Measurements from ENCODE around the gene PPP6R1. TPM values are rescaled to one million over a fixed set of nuclear protein-coding genes. Genes with fewer than 3 reads are reported as not detected.

Gene PPP6R1, protein sequence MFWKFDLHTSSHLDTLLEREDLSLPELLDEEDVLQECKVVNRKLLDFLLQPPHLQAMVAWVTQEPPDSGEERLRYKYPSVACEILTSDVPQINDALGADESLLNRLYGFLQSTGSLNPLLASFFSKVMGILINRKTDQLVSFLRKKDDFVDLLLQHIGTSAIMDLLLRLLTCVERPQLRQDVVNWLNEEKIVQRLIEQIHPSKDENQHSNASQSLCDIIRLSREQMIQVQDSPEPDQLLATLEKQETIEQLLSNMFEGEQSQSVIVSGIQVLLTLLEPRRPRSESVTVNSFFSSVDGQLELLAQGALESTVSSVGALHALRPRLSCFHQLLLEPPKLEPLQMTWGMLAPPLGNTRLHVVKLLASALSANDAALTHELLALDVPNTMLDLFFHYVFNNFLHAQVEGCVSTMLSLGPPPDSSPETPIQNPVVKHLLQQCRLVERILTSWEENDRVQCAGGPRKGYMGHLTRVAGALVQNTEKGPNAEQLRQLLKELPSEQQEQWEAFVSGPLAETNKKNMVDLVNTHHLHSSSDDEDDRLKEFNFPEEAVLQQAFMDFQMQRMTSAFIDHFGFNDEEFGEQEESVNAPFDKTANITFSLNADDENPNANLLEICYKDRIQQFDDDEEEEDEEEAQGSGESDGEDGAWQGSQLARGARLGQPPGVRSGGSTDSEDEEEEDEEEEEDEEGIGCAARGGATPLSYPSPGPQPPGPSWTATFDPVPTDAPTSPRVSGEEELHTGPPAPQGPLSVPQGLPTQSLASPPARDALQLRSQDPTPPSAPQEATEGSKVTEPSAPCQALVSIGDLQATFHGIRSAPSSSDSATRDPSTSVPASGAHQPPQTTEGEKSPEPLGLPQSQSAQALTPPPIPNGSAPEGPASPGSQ
- total RNA-seq, result 65.1 TPM

DNA sequence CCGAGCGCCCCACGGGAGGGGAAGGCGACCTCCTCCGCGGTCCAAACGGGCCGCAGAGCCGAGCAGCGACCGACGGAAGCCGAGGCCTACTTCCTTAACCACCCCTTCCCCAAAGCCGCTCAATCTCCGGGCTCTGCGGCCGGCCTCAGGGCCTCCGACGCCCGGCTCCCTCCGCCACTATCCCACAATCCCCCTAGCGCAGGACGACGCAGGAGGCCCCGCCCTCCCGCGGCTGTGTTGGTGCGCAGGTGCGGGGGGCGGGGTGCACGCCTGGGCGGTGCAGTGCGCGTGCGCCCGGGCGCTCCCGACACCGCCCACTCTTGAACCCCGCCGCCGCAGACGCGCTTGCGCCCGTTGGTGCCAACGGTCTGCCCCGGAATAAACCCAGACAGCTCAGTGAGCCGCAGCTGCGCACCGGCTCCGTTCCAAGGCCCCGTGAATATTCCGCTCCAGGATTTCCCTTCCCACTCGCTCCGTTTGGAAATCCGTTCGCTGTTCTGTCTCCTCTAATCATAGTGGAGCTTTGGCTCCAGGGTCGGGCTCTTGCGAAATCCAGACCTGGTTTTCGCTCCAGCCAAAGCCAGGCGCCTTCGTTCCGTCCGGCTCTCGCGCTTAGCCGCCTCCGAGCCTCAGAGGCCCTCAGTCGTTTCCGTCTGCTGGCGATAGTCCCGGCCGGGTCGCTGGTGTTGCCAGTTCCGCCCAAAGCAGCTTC lies at the start of gene PPP6R1:
Gene PPP6R1, minus strand, starts transcription at position 190 of the 712 bp plus-strand sequence. CDS start 11,914 bp downstream, outside the sequence.
- DNase-seq (ENCODE audit: low spot score), result peak; percentile 98

DNA sequence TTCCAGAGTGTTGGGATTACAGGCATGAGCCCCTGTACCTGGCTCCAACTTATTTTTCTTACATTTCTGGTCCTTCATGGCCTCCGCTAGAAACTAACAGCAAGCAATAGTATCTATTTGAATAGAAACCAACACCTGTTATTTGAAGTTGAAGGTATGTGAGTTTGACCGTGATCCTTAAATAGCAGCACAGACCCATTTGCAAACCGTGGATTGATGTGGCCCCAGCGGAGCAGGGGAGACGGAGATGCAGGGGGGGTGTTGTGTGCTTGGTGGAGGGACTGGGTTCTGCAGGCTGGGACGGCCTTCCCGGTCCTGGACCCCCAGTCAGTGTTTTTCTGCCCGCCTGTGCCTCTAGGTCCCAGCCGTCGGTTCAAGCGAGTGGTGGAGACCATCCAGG lies 49.5 kb upstream of the PPP6R1 start:
- DNase-seq (ENCODE audit: low spot score), result no peak

DNA sequence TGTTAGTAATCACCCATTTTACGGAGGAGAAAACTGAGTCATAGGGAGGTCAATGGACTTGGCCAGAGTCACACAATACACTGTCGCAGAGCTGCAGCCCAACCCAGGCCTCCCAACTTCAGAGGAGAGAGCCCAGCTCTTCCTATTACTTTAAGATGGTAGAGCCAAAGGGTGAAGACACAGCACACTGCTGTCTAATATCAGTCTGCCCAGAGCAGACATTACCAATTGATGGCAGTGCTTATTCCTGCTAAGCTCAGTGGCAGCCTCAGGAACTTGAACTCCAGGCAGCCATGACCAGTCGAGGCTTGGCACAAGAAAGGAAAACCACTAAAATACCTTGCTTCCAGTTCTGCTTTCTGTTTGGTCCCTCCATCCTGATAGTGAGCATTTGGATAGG lies 47.9 kb upstream of the PPP6R1 start:
- no peak for DNase-seq (ENCODE audit: low spot score)

DNA sequence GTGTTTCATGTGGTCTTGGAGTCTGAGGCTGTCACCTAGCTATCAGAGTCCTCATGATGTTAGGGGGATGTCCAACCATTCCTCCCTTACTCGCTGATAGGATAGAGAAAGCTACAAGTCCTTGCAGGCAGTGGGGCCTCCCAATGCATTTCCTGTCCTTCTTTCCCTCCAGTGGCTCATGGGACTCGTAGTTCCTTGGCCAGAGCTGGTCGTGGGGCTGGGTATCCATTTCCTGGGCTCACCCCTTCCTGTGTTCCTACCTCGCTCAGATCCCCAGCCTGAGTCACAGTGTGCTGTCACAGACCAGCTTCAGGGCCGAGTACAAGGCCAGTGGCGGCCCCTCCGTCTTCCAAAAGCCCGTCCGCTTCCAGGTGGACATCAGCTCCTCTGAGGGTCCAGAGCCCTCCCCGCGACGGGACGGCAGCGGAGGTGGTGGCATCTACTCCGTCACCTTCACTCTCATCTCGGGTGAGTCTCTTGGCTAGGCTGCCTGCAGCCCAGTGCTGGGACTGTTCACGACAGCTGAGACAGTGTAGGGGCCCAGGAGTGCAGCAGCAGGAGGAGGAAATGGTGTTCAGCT lies 47.3 kb upstream of the PPP6R1 start:
- DNase-seq (ENCODE audit: low spot score), result no peak

DNA sequence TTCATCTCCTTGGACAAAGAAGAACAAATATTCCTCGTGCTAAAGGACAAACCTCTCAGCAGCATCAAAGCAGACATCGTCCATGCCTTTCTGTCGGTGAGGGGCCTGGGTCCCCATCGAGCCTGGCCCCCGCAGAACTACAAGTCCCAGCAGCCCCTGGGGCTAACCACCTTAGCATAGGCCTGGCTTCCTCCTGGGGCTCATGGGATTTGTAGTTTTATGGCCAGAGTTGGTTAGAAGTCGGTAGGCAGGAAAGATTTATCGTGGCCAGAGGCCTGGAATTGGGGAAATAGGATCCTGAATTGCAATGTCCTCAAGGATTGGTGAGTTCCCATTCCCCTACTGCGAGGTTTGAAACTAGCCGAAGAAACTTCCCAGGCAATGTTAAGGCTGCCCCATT lies 46.7 kb upstream of the PPP6R1 start:
- no peak for DNase-seq (ENCODE audit: low spot score)

DNA sequence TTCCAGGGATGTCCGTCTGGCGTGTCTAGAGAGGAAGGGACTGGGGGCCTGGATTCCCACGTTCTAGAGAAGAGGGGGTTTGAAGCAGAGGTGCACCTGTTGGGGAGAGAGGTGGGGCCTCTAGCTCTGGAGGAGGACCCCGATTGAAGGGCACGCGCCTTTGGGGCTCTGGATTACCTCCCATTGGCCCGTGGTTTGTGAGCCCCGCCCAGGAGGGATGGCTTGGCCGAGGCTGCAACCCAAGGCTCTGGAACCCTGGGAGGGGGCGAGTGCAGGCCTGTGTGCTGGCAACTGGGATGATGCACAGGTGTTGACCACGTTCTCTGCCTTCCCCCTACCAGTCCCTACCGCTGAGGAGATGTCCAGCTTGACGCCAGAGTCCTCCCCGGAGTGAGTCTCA lies 46.2 kb upstream of the PPP6R1 start:
- DNase-seq (ENCODE audit: low spot score), result no peak

DNA sequence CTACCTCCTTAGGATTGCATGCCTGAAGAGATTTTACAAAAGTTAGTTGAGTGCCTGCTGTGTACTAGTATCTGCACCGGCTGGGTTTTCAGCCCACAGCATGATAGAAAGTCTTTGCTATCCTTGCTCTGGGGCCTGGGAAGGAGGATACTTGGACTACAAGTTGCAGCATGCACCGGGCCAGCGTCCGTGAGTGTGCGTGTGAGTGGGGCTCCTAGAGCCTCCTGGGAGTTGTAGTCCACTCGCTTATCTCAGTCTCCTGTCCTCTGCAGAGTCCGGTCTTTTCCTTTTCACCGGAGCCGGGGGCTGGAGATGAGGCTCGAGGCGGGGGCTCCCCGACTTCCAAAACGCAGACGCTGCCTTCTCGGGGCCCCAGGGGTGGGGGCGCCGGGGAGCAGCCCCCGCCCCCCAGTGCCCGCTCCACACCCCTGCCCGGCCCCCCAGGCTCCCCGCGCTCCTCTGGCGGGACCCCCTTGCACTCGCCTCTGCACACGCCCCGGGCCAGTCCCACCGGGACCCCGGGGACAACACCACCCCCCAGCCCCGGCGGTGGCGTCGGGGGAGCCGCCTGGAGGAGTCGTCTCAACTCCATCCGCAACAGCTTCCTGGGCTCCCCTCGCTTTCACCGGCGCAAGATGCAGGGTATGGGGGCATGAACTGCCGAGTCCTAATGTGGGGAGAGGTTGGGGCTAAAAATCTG lies 45.6 kb upstream of the PPP6R1 start:
- DNase-seq (ENCODE audit: low spot score), result no peak

DNA sequence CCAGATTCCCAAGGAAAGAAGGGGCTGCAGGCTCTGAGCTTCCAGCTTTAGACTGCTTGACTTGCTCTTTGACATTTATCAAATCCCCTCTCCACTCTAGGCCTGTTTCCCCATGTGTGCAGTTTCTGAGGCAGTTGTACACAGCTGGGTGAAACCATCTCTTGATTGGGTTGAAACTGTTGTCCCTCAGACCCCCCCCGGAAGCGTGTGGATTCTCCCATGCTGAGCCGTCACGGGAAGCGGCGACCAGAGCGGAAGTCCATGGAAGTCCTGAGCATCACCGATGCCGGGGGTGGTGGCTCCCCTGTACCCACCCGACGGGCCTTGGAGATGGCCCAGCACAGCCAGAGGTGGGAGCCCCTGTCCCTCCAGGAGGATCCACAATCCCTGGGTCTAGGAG lies 44.7 kb upstream of the PPP6R1 start:
- no peak for DNase-seq (ENCODE audit: low spot score)

DNA sequence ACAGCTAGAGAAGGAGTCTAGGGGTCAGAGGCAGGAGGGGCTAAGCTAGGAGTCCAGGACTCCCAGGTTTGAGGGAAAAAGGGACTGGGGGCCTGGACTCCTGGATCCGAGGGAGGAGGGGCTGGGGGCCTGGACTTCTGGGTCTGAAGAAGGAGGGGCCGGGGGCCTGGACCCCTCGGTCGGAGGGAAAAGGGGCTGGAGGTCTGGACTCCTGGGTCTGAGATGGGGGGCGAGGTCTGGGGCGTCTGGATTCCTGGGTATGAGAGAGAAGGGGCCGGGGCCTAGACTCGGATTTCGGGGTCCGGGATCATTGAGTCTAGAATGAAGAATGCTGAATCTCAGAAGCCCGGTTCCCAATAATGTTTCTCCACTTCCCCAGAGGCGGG lies 43.5 kb upstream of the PPP6R1 start:
- DNase-seq (ENCODE audit: low spot score), result no peak

DNA sequence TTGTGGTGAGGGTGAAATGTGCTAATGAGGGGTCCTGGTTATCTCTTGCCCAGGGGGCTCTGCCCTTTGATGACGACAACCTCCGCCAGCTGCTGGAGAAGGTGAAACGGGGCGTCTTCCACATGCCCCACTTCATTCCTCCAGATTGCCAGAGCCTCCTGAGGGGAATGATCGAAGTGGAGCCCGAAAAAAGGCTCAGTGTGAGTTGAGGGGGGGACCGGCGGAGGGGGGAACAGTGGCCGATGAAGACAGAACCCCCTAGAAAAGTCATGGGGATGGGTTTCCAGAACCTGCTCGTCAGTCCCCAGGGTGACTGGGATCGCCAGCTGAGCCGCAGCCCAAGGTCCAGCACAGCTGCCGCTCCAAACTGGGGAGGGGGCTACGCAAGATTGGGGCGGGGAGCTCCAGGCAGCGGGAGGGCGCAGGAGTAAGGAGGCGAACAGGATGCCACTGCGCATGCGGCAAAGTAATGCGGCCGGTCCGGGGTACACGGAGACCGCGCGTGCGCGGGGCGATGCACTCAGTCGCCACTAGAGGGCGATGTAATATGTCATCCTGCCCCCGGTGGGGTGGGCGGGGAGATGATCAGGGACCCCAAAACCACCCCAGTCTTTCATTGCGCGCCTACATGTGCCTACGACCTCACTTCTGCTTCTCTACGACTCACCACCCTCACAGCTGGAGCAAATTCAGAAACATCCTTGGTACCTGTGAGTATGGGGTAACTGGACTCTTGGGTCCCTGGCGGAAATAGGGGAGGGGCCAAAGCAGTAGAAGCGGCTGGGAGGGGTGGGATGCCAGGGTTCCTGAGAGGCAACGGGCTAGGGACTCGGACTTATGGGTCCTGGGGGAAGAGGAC lies 42.9 kb upstream of the PPP6R1 start:
- peak; percentile 86 for DNase-seq (ENCODE audit: low spot score)

DNA sequence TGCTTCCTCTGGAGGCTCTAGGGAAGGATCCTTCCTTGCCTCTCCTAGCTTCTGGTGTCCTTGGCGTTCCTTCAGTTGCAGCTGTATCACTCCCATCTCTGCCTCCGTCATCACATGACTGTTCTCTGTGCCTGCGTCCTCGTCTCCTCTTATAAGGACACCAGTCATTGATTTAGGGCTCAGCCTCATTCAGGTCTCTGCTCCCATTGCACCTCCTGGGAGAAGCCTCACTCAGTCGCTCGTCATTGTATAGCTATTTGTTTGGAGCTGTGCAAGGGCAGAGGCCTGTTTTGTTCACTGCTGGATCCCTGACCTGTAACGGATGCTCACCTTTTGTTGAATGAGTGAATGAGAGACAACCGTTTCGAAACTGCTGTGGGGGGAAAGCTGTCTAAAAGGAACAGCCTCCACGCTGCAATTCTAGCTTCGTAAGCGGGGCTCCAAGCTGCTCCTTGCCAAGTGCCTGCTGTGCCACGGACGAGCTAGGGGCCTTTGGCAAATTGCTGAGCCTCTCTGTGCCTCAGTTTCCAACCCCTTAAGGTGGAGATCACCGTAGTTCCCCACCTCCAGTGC lies 42.2 kb upstream of the PPP6R1 start:
- no peak for DNase-seq (ENCODE audit: low spot score)

DNA sequence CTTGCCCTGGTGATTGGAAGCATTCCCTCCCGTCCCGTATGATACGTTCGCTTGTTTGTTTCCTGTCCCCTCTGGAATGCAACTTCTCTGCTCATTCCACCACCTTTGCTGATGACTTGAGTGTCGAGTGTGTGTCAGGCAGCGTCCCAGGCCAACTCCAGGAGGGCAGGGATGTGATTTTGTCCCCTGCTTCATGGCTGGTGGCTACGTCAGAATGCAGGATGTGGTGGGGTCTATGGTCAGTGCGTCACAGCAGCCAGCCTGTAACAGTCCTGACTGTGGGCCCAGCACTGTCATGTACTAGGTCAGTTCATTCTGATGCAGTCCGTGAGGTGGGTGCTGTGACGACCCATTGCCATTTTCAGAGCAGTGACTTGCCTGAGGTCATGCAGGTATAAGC lies 41.2 kb upstream of the PPP6R1 start:
- DNase-seq (ENCODE audit: low spot score), result no peak

DNA sequence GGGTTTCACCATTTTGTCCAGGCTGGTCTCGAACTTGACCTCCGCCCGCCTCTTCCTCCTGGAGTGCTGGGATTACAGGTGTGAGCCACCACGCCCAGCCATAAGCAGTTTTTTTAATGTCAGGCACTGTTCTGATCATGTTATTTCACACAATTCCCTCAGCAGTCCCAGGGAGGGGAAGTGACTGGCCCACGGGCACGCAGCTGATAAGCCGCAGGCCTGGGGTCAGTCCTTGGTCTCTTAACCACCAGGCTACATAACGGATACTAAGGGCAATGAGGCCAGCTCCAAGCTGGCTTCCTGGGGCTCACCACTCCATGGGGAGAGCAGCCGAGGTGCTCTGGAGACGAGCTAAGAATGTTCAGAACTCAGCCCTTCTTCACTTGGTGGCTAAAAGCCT lies 38.5 kb upstream of the PPP6R1 start:
- no peak for DNase-seq (ENCODE audit: low spot score)

DNA sequence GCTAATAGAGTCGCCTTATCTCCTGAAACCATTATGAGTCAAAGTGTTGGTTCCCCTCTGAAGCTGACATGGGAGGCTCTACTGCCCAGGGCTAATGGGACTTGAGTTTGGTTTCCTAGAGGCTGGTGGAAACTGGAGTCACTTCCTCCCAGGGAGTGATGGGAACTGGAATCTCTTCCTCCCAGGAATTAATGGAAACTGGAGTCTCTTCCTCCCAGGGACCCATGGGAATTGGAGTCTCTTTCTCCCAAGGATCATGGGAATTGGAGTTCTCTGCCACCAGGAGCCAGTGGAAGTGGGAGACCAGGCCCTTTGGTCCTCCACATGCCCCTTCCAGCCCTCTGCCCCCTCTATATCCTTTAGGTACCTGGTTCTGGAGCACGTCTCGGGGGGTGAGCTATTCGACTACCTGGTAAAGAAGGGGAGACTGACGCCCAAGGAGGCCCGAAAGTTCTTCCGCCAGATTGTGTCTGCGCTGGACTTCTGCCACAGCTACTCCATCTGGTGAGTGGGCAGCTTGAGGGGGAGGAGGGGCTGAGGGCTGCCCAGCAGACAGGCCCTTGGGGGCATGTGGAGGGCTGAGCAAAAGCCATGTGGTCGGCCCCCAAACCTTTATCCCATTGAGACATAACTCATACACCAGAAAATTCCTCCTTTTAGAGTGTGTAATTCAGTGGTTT lies 30.4 kb upstream of the PPP6R1 start:
- no peak for DNase-seq (ENCODE audit: low spot score)

DNA sequence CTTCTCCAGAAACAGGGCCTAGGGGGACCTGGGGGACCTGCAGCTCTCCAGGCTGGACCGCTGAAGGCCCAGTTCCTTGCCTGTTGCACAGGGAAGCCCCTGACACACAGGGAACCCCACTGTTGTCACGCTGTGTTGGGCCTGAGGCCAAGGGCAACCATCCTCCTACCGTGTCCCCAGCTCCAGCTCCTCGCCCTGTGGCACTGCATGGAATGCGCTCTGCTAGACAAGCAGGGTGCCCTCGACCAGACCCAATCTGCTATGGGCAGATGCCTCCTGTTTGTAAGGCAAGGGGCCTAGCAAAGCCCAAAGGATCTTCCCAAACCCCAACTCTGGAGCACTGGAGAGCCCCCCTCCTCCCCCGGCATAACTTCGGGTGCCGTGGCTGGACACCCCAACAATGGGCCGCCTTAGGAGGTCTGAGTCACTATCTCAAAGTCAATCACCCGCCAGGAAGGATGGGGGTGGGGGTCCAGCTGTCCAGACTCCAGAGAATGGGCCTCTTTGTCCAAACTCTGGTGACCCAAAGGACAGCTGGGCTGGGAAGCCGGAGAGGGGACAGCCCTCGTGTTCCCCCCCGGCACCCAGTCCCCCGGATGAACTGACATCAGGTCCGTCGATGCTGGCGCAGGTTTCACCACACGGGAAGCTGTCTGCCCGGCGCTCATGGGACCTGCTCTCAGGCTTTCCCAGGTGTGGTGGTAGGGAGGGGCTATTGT lies 28.7 kb upstream of the PPP6R1 start:
- DNase-seq (ENCODE audit: low spot score), result no peak

DNA sequence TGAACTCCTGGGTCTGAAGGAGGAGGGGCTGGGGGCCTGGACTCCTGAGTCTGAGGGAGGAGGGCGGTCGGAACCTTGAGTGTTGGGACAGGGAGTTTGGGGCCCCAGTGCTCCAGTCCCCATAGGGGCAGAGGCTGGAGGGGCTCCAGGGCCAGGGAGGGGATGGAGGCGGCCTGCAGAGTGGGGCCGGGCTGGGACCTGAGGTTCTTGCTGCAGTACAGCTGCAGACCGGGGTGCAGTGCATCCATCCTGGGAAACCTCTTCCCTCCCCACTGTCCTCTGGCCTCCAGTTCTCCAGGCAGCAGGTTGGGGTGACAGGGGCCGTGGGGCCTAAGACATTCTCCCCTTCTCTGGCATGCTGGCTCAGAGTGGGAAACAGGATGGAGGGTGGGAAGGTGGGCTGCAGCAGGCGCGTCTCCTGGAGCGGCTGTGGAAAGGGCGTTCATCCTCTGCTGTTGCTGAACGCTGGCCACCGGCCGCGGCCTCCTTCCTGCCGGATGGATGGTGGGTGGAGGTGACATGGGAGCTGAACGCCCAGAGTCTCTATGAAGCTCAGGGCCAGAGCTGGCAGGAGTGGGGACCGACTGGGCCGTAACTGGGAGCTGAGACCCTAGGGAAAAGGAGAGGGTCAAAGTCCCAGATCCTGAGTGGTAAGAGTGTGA lies 26.5 kb upstream of the PPP6R1 start:
- no peak for DNase-seq (ENCODE audit: low spot score)

DNA sequence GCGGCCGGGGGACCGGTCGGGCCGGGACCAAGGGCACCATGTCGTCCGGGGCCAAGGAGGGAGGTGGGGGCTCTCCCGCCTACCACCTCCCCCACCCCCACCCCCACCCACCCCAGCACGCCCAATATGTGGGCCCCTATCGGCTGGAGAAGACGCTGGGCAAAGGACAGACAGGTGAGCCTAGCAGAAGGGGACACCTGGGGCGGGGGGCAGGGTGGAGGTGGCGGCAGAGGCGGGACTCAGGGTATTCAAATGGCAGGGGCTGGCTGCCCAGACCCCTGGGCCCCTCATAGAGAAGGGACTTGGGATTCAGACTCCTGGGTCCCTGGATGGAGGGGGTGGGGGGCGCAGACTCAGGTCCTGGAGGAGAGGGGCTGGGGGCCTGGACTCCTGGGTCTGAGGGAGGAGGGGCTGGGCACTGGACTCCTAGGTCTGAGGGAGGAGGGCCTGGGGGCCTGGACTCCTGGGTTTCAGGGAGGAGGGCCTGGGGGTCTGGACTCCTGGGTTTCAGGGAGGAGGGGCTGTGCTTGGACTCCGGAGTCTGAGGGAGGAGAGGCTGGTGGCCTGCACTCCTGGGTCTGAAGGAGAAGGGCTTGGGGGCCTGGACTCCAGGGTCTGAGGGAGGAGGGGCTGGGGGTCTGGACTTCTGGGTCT lies 25.7 kb upstream of the PPP6R1 start:
- DNase-seq (ENCODE audit: low spot score), result no peak
